ENCODE results near the gene PNPLA3. TPM values are rescaled to one million over a fixed set of nuclear protein-coding genes. Genes with fewer than 3 reads are reported as not detected.

The PNPLA3 gene
- polyA plus RNA-seq: not detected

GRCh38 chr22:43923631-43924464 lies at the start of gene PNPLA3:
Gene PNPLA3, plus strand, starts transcription at chr22:43923805. Its CDS starts 107 bp downstream, at chr22:43923912.
- Mint-ChIP-seq H3K4me3 (peak within 1 kb of the TSS; percentile 63 to 98 (median 88)), H3K36me3 (no peaks in the 10 kb centered on the region), H3K27me3 (peaks cover 28% of the 10 kb centered on the region), H3K27ac (no peak within 1 kb of the TSS), H3K9me3 (no peaks in the 10 kb centered on the region), H3K4me1 (peaks cover 0 to 6% (median 4%) of the 10 kb centered on the region in 3 donors)

- H3K9me3 Mint-ChIP-seq: peaks cover 2 to 4% (median 3%) of the 10 kb centered on the region in 3 donors
- H3K36me3 Mint-ChIP-seq: no peaks in the 10 kb centered on the region
- no peaks in the 10 kb centered on the region for H3K4me1 Mint-ChIP-seq
- H3K4me3 Mint-ChIP-seq: no peak overlapping the region
- H3K27ac Mint-ChIP-seq: no peak overlapping the region
- peaks cover 29% of the 10 kb centered on the region for H3K27me3 Mint-ChIP-seq
Measured at GRCh38 chr22:43876866-43877509, 46.6 kb upstream of the PNPLA3 start.

- H3K4me3 Mint-ChIP-seq: no peak overlapping the region
- peaks cover 0 to 4% (median 4%) of the 10 kb centered on the region in 3 donors for H3K4me1 Mint-ChIP-seq
- peaks cover 28% of the 10 kb centered on the region for H3K27me3 Mint-ChIP-seq
- peaks cover 0 to 2% (median 0%) of the 10 kb centered on the region in 3 donors for H3K9me3 Mint-ChIP-seq
- no peak overlapping the region for H3K27ac Mint-ChIP-seq
- no peaks in the 10 kb centered on the region for H3K36me3 Mint-ChIP-seq
Measured at GRCh38 chr22:43878079-43878795, 45.4 kb upstream of the PNPLA3 start.

- peaks cover 0 to 2% (median 0%) of the 10 kb centered on the region in 3 donors for H3K9me3 Mint-ChIP-seq
- peaks cover 27% of the 10 kb centered on the region for H3K27me3 Mint-ChIP-seq
- H3K36me3 Mint-ChIP-seq: no peaks in the 10 kb centered on the region
- H3K4me1 Mint-ChIP-seq: peaks cover 0 to 4% (median 4%) of the 10 kb centered on the region in 3 donors
- H3K27ac Mint-ChIP-seq: no peak overlapping the region
- H3K4me3 Mint-ChIP-seq: no peak overlapping the region
Measured at GRCh38 chr22:43878831-43879550, 44.6 kb upstream of the PNPLA3 start.

GRCh38 chr22:43879901-43880540 lies 43.6 kb upstream of the PNPLA3 start:
- H3K4me1 Mint-ChIP-seq: peaks cover 5 to 10% (median 9%) of the 10 kb centered on the region in 3 donors
- H3K36me3 Mint-ChIP-seq: no peaks in the 10 kb centered on the region
- H3K27me3 Mint-ChIP-seq: peaks cover 24% of the 10 kb centered on the region
- no peaks in the 10 kb centered on the region for H3K9me3 Mint-ChIP-seq
- H3K27ac Mint-ChIP-seq: no peak overlapping the region
- H3K4me3 Mint-ChIP-seq: no peak overlapping the region

GRCh38 chr22:43880541-43880991 lies 43.0 kb upstream of the PNPLA3 start:
- Mint-ChIP-seq H3K9me3 (no peaks in the 10 kb centered on the region), H3K4me1 (peaks cover 5 to 12% (median 9%) of the 10 kb centered on the region in 3 donors), H3K36me3 (no peaks in the 10 kb centered on the region), H3K27me3 (peaks cover 22% of the 10 kb centered on the region), H3K4me3 (no peak overlapping the region), H3K27ac (no peak overlapping the region)

- no peak overlapping the region for H3K27ac Mint-ChIP-seq
- no peaks in the 10 kb centered on the region for H3K36me3 Mint-ChIP-seq
- no peaks in the 10 kb centered on the region for H3K9me3 Mint-ChIP-seq
- peaks cover 5 to 12% (median 9%) of the 10 kb centered on the region in 3 donors for H3K4me1 Mint-ChIP-seq
- H3K27me3 Mint-ChIP-seq: peaks cover 25% of the 10 kb centered on the region
- H3K4me3 Mint-ChIP-seq: no peak overlapping the region
Measured at GRCh38 chr22:43881091-43882061, 42.2 kb upstream of the PNPLA3 start.

GRCh38 chr22:43882122-43882767 lies 41.4 kb upstream of the PNPLA3 start:
- no peak overlapping the region for H3K4me3 Mint-ChIP-seq

GRCh38 chr22:43883012-43883661 lies 40.5 kb upstream of the PNPLA3 start:
- Mint-ChIP-seq H3K4me3 (no peak overlapping the region), H3K27me3 (peaks cover 17% of the 10 kb centered on the region), H3K36me3 (no peaks in the 10 kb centered on the region), H3K27ac (no peak overlapping the region), H3K9me3 (no peaks in the 10 kb centered on the region), H3K4me1 (peaks cover 5 to 12% (median 9%) of the 10 kb centered on the region in 3 donors)

More at GRCh38 chr22:43882122-43882767, 41.4 kb upstream of the PNPLA3 start:
- Mint-ChIP-seq H3K9me3 (no peaks in the 10 kb centered on the region), H3K4me1 (peaks cover 5 to 12% (median 9%) of the 10 kb centered on the region in 3 donors), H3K36me3 (no peaks in the 10 kb centered on the region), H3K27ac (no peak overlapping the region), H3K27me3 (peaks cover 18% of the 10 kb centered on the region)

GRCh38 chr22:43883719-43884415 lies 39.7 kb upstream of the PNPLA3 start:
- H3K36me3 Mint-ChIP-seq: no peaks in the 10 kb centered on the region
- H3K4me3 Mint-ChIP-seq: peak overlapping the region in 2 of 4 donors; percentile 25 to 76

GRCh38 chr22:43884600-43885318 lies 38.8 kb upstream of the PNPLA3 start:
- Mint-ChIP-seq H3K4me3 (peak overlapping the region in 2 of 4 donors; percentile 25 to 76), H3K27ac (peak overlapping the region in 1 of 3 donors; percentile 29), H3K27me3 (peaks cover 18% of the 10 kb centered on the region), H3K36me3 (no peaks in the 10 kb centered on the region), H3K9me3 (no peaks in the 10 kb centered on the region), H3K4me1 (peaks cover 5 to 12% (median 9%) of the 10 kb centered on the region in 3 donors)

More at GRCh38 chr22:43883719-43884415, 39.7 kb upstream of the PNPLA3 start:
- no peaks in the 10 kb centered on the region for H3K9me3 Mint-ChIP-seq
- H3K27ac Mint-ChIP-seq: no peak overlapping the region
- peaks cover 16% of the 10 kb centered on the region for H3K27me3 Mint-ChIP-seq
- peaks cover 5 to 12% (median 9%) of the 10 kb centered on the region in 3 donors for H3K4me1 Mint-ChIP-seq

Data from IgD-negative memory B cell (primary cell).